HepG2 (cell line): ENCODE data around the gene TRIM44.

Experiments used
- CEBPB ChIP-seq: IDR thresholded peaks from 2 replicates; pipeline ENCODE4 v1.6.1; 2011; ENCODE audit warnings: low read depth, low read length, improper control_type of control experiment, borderline replicate concordance
- CENPT ChIP-seq: sonication (generic); formaldehyde crosslinking; IDR thresholded peaks from 2 replicates; pipeline ENCODE4 v1.8.0; 2022; ENCODE audit warnings: low read depth, mild to moderate bottlenecking, moderate library complexity, missing genetic modification reagents
- FOXO4 ChIP-seq: sonication (generic); formaldehyde crosslinking; conservative IDR thresholded peaks from 2 replicates; pipeline ENCODE4 v1.8.1; 2023; ENCODE audit warnings: missing genetic modification reagents
- PHF21A ChIP-seq: sonication (generic); formaldehyde crosslinking; IDR thresholded peaks from 2 replicates; pipeline ENCODE4 v1.5.0; 2020; ENCODE audit warnings: mild to moderate bottlenecking, missing genetic modification reagents
- POLR2AphosphoS5 ChIP-seq: IDR thresholded peaks from 2 replicates; pipeline ENCODE4 v1.6.1; 2012; ENCODE audit warnings: low read depth, low read length
- RAD21 ChIP-seq: fragments of 450-650 bp; formaldehyde crosslinking; IDR thresholded peaks from 2 replicates; pipeline ENCODE4 v1.5.0; 2020; ENCODE audit warnings: mild to moderate bottlenecking
- ZFX ChIP-seq: sonication (generic); formaldehyde crosslinking; IDR thresholded peaks from 2 replicates; pipeline ENCODE4 v1.4.0; 2020; ENCODE audit warnings: mild to moderate bottlenecking, low read depth, missing genetic modification reagents, moderate library complexity
- ZNF44 ChIP-seq: sonication (generic); formaldehyde crosslinking; IDR thresholded peaks from 2 replicates; pipeline ENCODE4 v1.5.1; 2020; ENCODE audit warnings: mild to moderate bottlenecking, missing genetic modification reagents
- ZNF709 ChIP-seq: sonication (generic); formaldehyde crosslinking; IDR thresholded peaks from 2 replicates; pipeline ENCODE4 v1.5.0; 2020; ENCODE audit warnings: mild to moderate bottlenecking, missing genetic modification reagents
- ZSCAN22 ChIP-seq: sonication (generic); formaldehyde crosslinking; IDR thresholded peaks from 2 replicates; pipeline ENCODE4 v1.4.0; 2020; ENCODE audit warnings: mild to moderate bottlenecking, missing genetic modification reagents
- TF ChIP-seq, protein P1 (sequence below): sonication (generic); formaldehyde crosslinking; IDR thresholded peaks from 2 replicates; pipeline ENCODE4 v1.5.0; 2020; ENCODE audit warnings: mild to moderate bottlenecking, missing genetic modification reagents, moderate library complexity
- TF ChIP-seq, protein P2 (sequence below), 2 experiments: sonication (generic) in 1 of 2; formaldehyde crosslinking in 1 of 2; IDR thresholded peaks; 2 replicates each; pipeline versions ENCODE4 v1.5.1 to v1.6.1; 2011 to 2020; ENCODE audit warnings: borderline replicate concordance in 1 of 2, low read depth in 1 of 2, low read length in 1 of 2, mild to moderate bottlenecking in 1 of 2, missing genetic modification reagents in 1 of 2, moderate library complexity in 1 of 2

- TF ChIP-seq CEBPB (no peak), PHF21A (CRISPR knock-in tag) (no peak), FOXO4 (CRISPR knock-in tag) (no peak), CENPT (CRISPR knock-in tag) (no peak), ZSCAN22 (CRISPR knock-in tag) (no peak), ZFX (CRISPR knock-in tag) (no peak), RAD21 (no peak), POLR2AphosphoS5 (no peak), ZNF709 (CRISPR knock-in tag) (no peak), ZNF44 (CRISPR knock-in tag) (no peak)
- TF ChIP-seq, protein P1, sequence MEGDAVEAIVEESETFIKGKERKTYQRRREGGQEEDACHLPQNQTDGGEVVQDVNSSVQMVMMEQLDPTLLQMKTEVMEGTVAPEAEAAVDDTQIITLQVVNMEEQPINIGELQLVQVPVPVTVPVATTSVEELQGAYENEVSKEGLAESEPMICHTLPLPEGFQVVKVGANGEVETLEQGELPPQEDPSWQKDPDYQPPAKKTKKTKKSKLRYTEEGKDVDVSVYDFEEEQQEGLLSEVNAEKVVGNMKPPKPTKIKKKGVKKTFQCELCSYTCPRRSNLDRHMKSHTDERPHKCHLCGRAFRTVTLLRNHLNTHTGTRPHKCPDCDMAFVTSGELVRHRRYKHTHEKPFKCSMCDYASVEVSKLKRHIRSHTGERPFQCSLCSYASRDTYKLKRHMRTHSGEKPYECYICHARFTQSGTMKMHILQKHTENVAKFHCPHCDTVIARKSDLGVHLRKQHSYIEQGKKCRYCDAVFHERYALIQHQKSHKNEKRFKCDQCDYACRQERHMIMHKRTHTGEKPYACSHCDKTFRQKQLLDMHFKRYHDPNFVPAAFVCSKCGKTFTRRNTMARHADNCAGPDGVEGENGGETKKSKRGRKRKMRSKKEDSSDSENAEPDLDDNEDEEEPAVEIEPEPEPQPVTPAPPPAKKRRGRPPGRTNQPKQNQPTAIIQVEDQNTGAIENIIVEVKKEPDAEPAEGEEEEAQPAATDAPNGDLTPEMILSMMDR: no peak
- TF ChIP-seq, protein P2, sequence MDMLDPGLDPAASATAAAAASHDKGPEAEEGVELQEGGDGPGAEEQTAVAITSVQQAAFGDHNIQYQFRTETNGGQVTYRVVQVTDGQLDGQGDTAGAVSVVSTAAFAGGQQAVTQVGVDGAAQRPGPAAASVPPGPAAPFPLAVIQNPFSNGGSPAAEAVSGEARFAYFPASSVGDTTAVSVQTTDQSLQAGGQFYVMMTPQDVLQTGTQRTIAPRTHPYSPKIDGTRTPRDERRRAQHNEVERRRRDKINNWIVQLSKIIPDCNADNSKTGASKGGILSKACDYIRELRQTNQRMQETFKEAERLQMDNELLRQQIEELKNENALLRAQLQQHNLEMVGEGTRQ (IDR thresholded peaks at IDR 0.05; ENCODE audit: low read depth, low read length): no peak
- TF ChIP-seq, protein P2 (CRISPR knock-in tag; IDR thresholded peaks at IDR 0.05; ENCODE audit: borderline replicate concordance): no peak
Measured at GRCh38 chr11:35734669-35735410, 72.3 kb downstream of the TRIM44 start.
